CMK (cell line): ENCODE measurements around the gene TBCK.
"Not testable (repeated sequence)": the region's sequence is repeated elsewhere in the genome, so short reads cannot be mapped to it uniquely, and the experiment has no call there.

Source experiments
- DNase-seq: peaks from one replicate; pipeline ENCODE4 v3.0.0-alpha.2; 2010; ENCODE audit warnings: low read depth

Gene TBCK

DNA sequence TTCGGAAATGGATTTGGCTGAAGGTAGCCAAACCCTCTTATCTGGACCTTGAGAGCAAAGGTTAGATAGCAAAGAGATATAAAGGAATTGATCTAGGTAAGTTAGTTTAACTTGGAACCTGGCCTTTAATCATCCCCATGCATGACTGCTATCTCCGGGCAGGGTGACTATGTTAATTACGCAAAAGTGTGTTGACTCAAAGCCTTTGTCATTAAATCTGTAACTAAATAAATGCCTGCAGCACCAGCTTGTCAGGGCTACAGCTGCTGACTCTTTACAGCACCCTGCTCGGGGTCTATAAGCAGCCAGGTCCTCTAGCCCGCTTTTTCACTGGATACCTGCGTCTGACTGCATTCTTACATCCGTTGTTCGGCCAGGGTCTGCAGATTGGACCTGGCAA lies 201.7 kb downstream of the TBCK start:
- no peak for DNase-seq

GRCh38 chr4:106111778-106112469 lies 204.1 kb downstream of the TBCK start:
- not testable (repeated sequence) for DNase-seq

GRCh38 chr4:106109929-106110328 lies 206.1 kb downstream of the TBCK start:
- no peak for DNase-seq

DNA sequence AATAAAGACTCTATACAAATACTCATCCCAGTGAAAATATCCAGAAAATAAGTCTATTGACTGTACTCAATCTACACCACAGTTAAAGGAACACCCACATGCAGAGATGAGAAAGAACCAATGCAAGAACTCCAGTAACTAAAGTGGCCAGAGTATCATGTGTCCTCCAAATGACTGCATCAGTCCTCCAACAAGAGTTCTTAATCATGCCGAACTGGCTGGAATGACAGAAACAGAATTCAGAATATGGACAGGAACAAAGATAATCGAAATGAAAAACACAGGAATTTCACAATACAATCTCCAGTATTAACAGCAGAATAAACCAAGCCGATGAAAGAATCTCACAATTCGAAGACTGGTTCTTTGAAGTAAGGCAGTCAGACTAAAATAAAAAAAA lies 210.3 kb downstream of the TBCK start:
- DNase-seq: no peak

DNA sequence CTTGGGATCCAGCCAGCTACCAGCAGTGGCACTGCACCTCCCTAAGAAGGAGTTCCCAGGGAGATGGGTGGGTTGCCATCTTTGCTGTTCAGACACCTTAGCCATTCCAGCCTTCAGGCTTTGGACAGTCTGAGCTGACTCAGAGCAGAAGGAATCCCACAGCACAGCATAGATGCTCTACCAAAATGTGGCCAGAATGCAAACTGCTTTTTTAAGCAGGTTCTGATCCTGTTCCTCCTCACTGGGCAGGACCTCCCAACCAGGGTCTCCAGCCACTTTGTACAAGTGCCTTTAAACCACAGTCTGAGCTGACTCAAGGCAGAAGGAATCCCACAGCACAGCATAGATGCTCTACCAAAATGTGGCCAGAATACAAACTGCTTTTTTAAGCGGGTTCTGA lies 211.7 kb downstream of the TBCK start:
- DNase-seq: no peak

GRCh38 chr4:106096454-106096853 lies 219.6 kb downstream of the TBCK start:
- no peak for DNase-seq

- no peak for DNase-seq
Observed at GRCh38 chr4:106095408-106095807, 220.6 kb downstream of the TBCK start.

GRCh38 chr4:106092361-106093040 lies 223.5 kb downstream of the TBCK start:
- DNase-seq: no peak

GRCh38 chr4:106090826-106091225 lies 225.2 kb downstream of the TBCK start:
- no peak for DNase-seq

- no peak for DNase-seq
Observed at GRCh38 chr4:106083065-106083464, 232.9 kb downstream of the TBCK start.

DNA sequence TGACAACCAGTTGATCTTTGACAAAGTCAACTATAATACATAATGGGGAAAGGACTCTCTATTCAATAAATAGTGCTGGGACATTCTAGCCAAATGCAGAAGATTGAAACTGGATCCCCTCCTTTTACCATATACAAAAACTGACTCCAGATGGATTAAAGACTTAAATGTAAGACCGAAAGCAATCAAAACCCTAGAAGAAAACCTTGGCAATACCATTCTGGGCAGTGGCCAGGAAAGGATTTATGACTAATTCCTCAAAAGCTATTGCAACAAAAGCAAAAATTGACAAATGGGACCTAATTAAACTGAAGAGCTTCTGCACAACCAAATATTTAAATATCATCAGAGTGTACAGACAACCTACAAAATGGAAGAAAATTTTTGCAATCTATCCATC lies 235.6 kb downstream of the TBCK start:
- DNase-seq: no peak

DNA sequence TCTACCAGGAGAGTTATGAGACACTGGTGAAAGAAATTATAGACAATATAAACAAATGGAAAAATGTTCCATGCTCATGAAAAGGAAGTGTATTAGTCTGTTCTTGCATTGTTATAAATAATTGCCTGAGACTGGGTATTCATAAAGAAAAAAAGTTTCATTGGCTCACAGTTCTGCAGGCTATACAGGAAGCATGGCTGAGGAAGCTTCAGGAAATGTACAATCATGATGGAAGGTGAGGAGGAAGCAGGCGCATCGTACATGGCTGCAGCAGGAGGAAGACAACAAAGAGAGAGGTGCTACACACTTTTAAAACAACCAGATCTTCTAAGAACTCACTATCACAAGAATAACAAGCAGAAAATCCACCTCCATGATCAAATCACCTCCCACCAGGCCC lies 236.4 kb downstream of the TBCK start:
- no peak for DNase-seq

- no peak for DNase-seq
Observed at GRCh38 chr4:106065018-106065417, 251.0 kb downstream of the TBCK start.

GRCh38 chr4:106063009-106063408 lies 253.0 kb downstream of the TBCK start:
- DNase-seq: no peak

DNA sequence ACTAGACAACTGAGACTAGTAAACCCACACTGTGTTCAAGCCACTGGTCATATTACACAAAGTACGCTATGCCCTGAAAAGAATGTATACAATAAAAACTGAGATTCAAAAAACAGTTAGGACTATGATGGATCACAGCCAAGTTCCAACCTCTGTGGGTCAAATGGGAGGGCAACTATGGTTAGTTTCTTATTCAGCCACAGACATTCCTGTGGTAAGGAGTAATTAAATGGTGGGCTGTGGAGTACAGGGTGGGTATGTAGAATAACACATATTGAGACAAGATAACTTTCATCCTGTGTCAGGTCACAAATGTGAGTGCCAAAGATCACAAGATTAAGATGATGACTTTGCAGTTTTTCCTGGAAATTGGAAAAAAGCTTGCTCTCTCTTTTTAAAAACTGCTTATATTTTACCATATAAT lies 253.5 kb downstream of the TBCK start:
- DNase-seq: peak; percentile 12

DNA sequence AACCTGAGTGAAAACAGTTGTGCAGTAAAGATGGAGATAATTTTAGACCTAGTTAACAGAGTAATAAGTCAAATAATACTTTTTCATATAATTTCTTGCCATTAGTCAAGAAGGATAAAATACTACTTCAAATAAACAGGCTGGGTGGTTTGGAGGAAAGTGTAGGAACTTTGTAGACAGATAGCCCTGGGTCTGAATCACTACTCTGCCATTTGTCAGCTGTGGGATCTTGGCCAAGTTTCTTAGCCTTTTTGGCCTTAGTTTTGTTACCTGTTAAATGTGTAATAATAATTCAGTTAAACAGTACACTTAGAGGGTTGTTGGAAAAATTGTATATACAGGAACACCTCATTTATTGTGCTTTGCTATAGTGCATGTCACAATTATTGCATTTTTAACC lies 257.1 kb downstream of the TBCK start:
- DNase-seq: no peak

DNA sequence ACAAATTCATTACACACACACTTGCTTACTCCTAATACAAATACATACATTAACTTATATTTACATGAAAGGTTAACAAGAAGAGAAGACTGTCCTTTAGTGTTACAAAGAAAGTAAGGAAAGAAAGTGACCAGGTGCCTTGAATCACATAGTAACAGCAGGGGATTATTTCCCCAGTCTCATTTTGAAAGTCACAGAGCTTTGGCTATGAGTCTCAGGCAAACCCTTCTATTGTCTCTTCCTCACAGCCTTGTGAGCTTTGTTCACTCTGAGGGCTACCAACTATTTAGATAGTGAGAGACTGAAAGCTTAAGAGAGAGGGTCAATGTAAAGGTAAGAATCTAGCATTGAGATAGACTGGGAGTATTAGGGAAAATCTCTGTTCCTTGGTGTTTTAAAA lies 259.1 kb downstream of the TBCK start:
- DNase-seq: no peak

DNA sequence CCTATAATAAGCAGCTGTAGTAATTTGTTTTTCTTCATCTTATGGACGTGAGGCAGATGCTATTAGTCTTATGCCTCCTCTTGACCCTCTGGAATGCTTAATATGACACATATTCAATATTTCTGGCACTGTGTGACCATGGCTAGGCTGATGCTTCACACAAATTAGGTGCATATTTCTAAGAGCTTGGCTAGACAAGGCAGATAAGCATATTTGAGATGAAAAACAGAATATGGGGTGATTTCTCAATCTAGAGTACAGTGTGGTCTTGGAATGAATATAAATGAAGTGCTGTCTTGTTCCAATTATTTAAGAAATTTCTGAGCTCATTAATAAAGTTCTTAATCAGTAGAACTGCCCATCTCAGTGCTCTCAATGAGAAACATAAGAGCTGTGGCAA lies 264.5 kb downstream of the TBCK start:
- DNase-seq: no peak

- DNase-seq: no peak
Observed at GRCh38 chr4:106049490-106049889, 266.5 kb downstream of the TBCK start.

GRCh38 chr4:106048250-106048971 lies 267.6 kb downstream of the TBCK start:
- DNase-seq: no peak

- DNase-seq: no peak
Observed at GRCh38 chr4:106046083-106046482, 269.9 kb downstream of the TBCK start.

- no peak for DNase-seq
Observed at GRCh38 chr4:106041294-106042002, 274.6 kb downstream of the TBCK start.

DNA sequence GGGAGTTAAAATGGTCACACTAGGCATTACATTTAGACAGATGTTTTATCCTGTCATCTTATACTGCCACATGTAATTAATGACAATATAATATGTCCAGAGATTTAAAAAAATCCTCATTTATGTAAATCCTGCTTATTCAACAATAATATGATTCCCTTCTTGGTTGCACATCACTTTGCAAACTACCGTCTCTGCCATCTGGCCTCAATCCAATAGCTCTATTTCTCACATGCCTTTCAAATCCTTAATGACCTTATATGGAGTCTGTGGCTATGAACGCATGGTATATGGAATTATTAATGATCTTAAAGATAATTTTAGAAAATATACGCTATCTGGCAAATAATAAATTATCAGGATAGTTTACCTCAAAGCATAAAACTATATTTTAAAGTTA lies 276.2 kb downstream of the TBCK start:
- no peak for DNase-seq
